ENCODE data around the gene ANKRD33B.

DNA sequence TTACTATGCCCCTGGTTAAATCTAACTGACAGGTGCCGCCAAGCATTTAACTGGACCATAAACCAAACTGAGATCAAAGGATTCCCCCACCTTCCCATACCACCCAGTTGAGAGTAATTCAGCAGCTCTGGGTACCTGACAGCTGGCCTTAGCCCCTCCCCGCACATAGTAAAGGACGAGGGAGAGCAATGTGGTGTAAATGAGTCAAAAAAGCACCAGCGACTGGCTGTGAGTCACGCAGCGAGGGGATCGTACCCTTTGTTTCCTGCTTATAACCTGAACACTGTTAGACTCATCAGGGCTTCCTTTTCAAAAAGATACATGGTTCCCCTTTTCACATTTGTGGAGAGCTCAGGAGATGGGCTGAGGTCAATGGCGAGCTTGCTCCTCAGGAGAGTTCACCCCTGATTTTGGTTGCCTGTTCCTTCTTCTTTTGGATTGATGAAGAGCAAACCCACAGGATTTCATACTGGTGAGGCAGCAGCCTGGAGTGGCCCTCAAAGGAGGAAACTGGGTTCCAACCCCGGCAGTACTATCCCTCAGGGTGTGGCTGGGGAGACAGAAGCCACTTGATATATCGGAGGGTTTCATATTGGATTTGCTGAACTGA lies 71.5 kb downstream of the ANKRD33B start:
- TF ChIP-seq, protein P1, sequence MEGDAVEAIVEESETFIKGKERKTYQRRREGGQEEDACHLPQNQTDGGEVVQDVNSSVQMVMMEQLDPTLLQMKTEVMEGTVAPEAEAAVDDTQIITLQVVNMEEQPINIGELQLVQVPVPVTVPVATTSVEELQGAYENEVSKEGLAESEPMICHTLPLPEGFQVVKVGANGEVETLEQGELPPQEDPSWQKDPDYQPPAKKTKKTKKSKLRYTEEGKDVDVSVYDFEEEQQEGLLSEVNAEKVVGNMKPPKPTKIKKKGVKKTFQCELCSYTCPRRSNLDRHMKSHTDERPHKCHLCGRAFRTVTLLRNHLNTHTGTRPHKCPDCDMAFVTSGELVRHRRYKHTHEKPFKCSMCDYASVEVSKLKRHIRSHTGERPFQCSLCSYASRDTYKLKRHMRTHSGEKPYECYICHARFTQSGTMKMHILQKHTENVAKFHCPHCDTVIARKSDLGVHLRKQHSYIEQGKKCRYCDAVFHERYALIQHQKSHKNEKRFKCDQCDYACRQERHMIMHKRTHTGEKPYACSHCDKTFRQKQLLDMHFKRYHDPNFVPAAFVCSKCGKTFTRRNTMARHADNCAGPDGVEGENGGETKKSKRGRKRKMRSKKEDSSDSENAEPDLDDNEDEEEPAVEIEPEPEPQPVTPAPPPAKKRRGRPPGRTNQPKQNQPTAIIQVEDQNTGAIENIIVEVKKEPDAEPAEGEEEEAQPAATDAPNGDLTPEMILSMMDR (conservative IDR thresholded peaks at IDR 0.05; ENCODE audit: low read depth, low read length), result no peak
- TF ChIP-seq EZH2 (IDR thresholded peaks at IDR 0.05; ENCODE audit: borderline replicate concordance, low read depth, low read length, poor library complexity, severe bottlenecking), result no peak

Data from A673 (cell line).